KG1 (cell line): ENCODE data around the gene RNASEH2C.
"Not testable (repeated sequence)": the region's sequence is repeated elsewhere in the genome, so short reads cannot be mapped to it uniquely, and the experiment has no call there.

ENCODE experiments used
- DNase-seq: peaks from one replicate; lab custom pipeline; 2025; lab: John Stamatoyannopoulos, UW

RNASEH2C gene

GRCh38 chr11:65683480-65683879 lies 37.1 kb downstream of the RNASEH2C start:
- DNase-seq: not testable (repeated sequence)

GRCh38 chr11:65680192-65680743 lies 40.3 kb downstream of the RNASEH2C start:
- DNase-seq: no peak

- DNase-seq: no peak
Observed at GRCh38 chr11:65672982-65673381, 47.6 kb downstream of the RNASEH2C start.

GRCh38 chr11:65672180-65672860 lies 48.3 kb downstream of the RNASEH2C start:
- DNase-seq: no peak
